ENCODE measurements around the gene NAA38. TPM values are rescaled to one million over a fixed set of nuclear protein-coding genes. Genes with fewer than 3 reads are reported as not detected.

NAA38 gene
- total RNA-seq, 1 experiment from 2014 or later: 30.4 TPM

GRCh38 chr17:7842380-7843256, 14.7 kb downstream of the NAA38 start:
- Histone ChIP-seq H3K27ac (peak overlapping the region; percentile 64), H3K36me3 (no peaks in the 10 kb centered on the region), H3K4me1 (peaks cover 6% of the 10 kb centered on the region), H3K27me3 (no peaks in the 10 kb centered on the region), H3K9me3 (replicated peaks) (no peaks in the 10 kb centered on the region), H3K4me3 (peak overlapping the region; percentile 75)
- peak; percentile 56 to 60 for DNase-seq

GRCh38 chr17:7841915-7842379, 15.4 kb downstream of the NAA38 start:
- Histone ChIP-seq H3K27ac (peak overlapping the region; percentile 64), H3K9me3 (replicated peaks) (no peaks in the 10 kb centered on the region), H3K36me3 (no peaks in the 10 kb centered on the region), H3K4me3 (peak overlapping the region; percentile 75), H3K27me3 (no peaks in the 10 kb centered on the region), H3K4me1 (peaks cover 12% of the 10 kb centered on the region)
- DNase-seq: peak; percentile 86 to 88

- no peaks in the 10 kb centered on the region for H3K9me3 ChIP-seq (replicated peaks)
- H3K4me1 ChIP-seq: peaks cover 13% of the 10 kb centered on the region
- H3K36me3 ChIP-seq: no peaks in the 10 kb centered on the region
These were observed 15.9 kb downstream of the NAA38 start for GRCh38 chr17:7841396-7841914.

GRCh38 chr17:7840875-7841274, 16.5 kb downstream of the NAA38 start:
- no peaks in the 10 kb centered on the region for H3K36me3 ChIP-seq
- peak overlapping the region; percentile 22; the same call in 1 of the 2 replicates for H3K27ac ChIP-seq
- H3K4me1 ChIP-seq: peaks cover 13% of the 10 kb centered on the region
- no peaks in the 10 kb centered on the region for H3K9me3 ChIP-seq (replicated peaks)
- H3K4me3 ChIP-seq: peak overlapping the region; percentile 75
- DNase-seq: no peak
- H3K27me3 ChIP-seq: no peaks in the 10 kb centered on the region

More at GRCh38 chr17:7841396-7841914, 15.9 kb downstream of the NAA38 start:
- H3K27me3 ChIP-seq: no peaks in the 10 kb centered on the region
- DNase-seq: peak; percentile 57
- H3K27ac ChIP-seq: peak overlapping the region; percentile 64
- H3K4me3 ChIP-seq: peak overlapping the region; percentile 75

- no peak overlapping the region for H3K27ac ChIP-seq
- no peak for DNase-seq
- H3K36me3 ChIP-seq: no peaks in the 10 kb centered on the region
- peaks cover 13% of the 10 kb centered on the region for H3K4me1 ChIP-seq
- H3K27me3 ChIP-seq: no peaks in the 10 kb centered on the region
- no peaks in the 10 kb centered on the region for H3K9me3 ChIP-seq (replicated peaks)
- no peak overlapping the region for H3K4me3 ChIP-seq
These were observed 16.9 kb downstream of the NAA38 start for GRCh38 chr17:7840441-7840840.

GRCh38 chr17:7839876-7840261, 17.5 kb downstream of the NAA38 start:
- Histone ChIP-seq H3K27me3 (no peaks in the 10 kb centered on the region), H3K9me3 (replicated peaks) (no peaks in the 10 kb centered on the region), H3K36me3 (no peaks in the 10 kb centered on the region), H3K4me1 (peaks cover 13% of the 10 kb centered on the region), H3K4me3 (no peak overlapping the region), H3K27ac (no peak overlapping the region)
- no peak for DNase-seq

- no peak overlapping the region for H3K4me3 ChIP-seq
These were observed 18.0 kb downstream of the NAA38 start for GRCh38 chr17:7839190-7839875.

GRCh38 chr17:7838090-7839075, 19.0 kb downstream of the NAA38 start:
- Histone ChIP-seq H3K36me3 (no peaks in the 10 kb centered on the region), H3K4me1 (peaks cover 13% of the 10 kb centered on the region), H3K4me3 (peak overlapping the region; percentile 72), H3K27ac (0 out of 2 replicates have a peak overlapping the region, but pooled peaks have one; percentile 14), H3K9me3 (replicated peaks) (no peaks in the 10 kb centered on the region), H3K27me3 (no peaks in the 10 kb centered on the region)
- DNase-seq: peak; percentile 76 to 80

More at GRCh38 chr17:7839190-7839875, 18.0 kb downstream of the NAA38 start:
- Histone ChIP-seq H3K4me1 (peaks cover 13% of the 10 kb centered on the region), H3K27ac (0 out of 2 replicates have a peak overlapping the region, but pooled peaks have one; percentile 14), H3K36me3 (no peaks in the 10 kb centered on the region), H3K9me3 (replicated peaks) (no peaks in the 10 kb centered on the region), H3K27me3 (no peaks in the 10 kb centered on the region)
- DNase-seq: no peak

GRCh38 chr17:7837408-7838088, 19.8 kb downstream of the NAA38 start:
- no peaks in the 10 kb centered on the region for H3K27me3 ChIP-seq
- peaks cover 13% of the 10 kb centered on the region for H3K4me1 ChIP-seq
- H3K36me3 ChIP-seq: no peaks in the 10 kb centered on the region
- no peaks in the 10 kb centered on the region for H3K9me3 ChIP-seq (replicated peaks)
- no peak for DNase-seq
- no peak overlapping the region for H3K27ac ChIP-seq
- peak overlapping the region; percentile 72 for H3K4me3 ChIP-seq

GRCh38 chr17:7836596-7837407, 20.6 kb downstream of the NAA38 start:
- DNase-seq: peak; percentile 95 to 96
- peaks cover 13% of the 10 kb centered on the region for H3K4me1 ChIP-seq
- H3K9me3 ChIP-seq (replicated peaks): no peaks in the 10 kb centered on the region
- no peaks in the 10 kb centered on the region for H3K27me3 ChIP-seq
- no peaks in the 10 kb centered on the region for H3K36me3 ChIP-seq
- H3K4me3 ChIP-seq: peak overlapping the region; percentile 72
- H3K27ac ChIP-seq: peak overlapping the region; percentile 85

- peak overlapping the region; percentile 85 for H3K27ac ChIP-seq
- no peaks in the 10 kb centered on the region for H3K36me3 ChIP-seq
- H3K9me3 ChIP-seq (replicated peaks): no peaks in the 10 kb centered on the region
- no peaks in the 10 kb centered on the region for H3K27me3 ChIP-seq
- peaks cover 13% of the 10 kb centered on the region for H3K4me1 ChIP-seq
- peak overlapping the region; percentile 72 for H3K4me3 ChIP-seq
- DNase-seq: peak in 1 of 2 experiments; percentile 65
These were observed 21.4 kb downstream of the NAA38 start for GRCh38 chr17:7835814-7836595.

Measured in SJCRH30 (cell line).